GM23248 (cell line): ENCODE data around the gene ELP6. TPM values are rescaled to one million over a fixed set of nuclear protein-coding genes. Genes with fewer than 3 reads are reported as not detected.

Experiments
- DNase-seq: peaks from one replicate; pipeline ENCODE4 v3.0.0-alpha.2; 2015
- H2AFZ ChIP-seq: fragments of 200-600 bp; sonication (generic); 2 replicates; pipeline ENCODE4 v1.6.1; 2016; ENCODE audit warnings: antibody characterized with exemption
- H3F3A ChIP-seq: fragments of 200-600 bp; sonication (generic); 2 replicates; pipeline ENCODE4 v1.6.1; 2016; ENCODE audit warnings: mild to moderate bottlenecking, antibody characterized with exemption, mixed run types; ENCODE audit not compliant: insufficient read depth
- H3K27ac ChIP-seq: fragments of 200-600 bp; sonication (generic); 2 replicates; pipeline ENCODE4 v1.5.1; 2016; ENCODE audit warnings: mild to moderate bottlenecking
- H3K27me3 ChIP-seq: fragments of 200-600 bp; sonication (generic); replicated peaks from 2 replicates; pipeline ENCODE4 v1.6.1; 2016; ENCODE audit warnings: mild to moderate bottlenecking; ENCODE audit not compliant: insufficient read depth
- H3K36me3 ChIP-seq: fragments of 200-600 bp; sonication (generic); 2 replicates; pipeline ENCODE4 v1.6.1; 2016; ENCODE audit warnings: low read depth, mild to moderate bottlenecking
- H3K4me1 ChIP-seq: fragments of 200-600 bp; sonication (generic); 2 replicates; pipeline ENCODE4 v1.6.1; 2016; ENCODE audit warnings: mild to moderate bottlenecking; ENCODE audit not compliant: insufficient read depth
- H3K4me2 ChIP-seq: fragments of 200-600 bp; sonication (generic); one replicate; pipeline ENCODE4 v1.6.1; 2016; ENCODE audit warnings: mild to moderate bottlenecking; ENCODE audit not compliant: unreplicated experiment
- H3K4me3 ChIP-seq: fragments of 200-600 bp; sonication (generic); 2 replicates; pipeline ENCODE4 v1.5.1; 2016; ENCODE audit warnings: mild to moderate bottlenecking
- H3K79me2 ChIP-seq: fragments of 200-600 bp; sonication (generic); 2 replicates; pipeline ENCODE4 v1.6.1; 2016; ENCODE audit warnings: mild to moderate bottlenecking; ENCODE audit not compliant: insufficient read depth
- H3K9ac ChIP-seq: fragments of 200-600 bp; sonication (generic); 2 replicates; pipeline ENCODE4 v1.6.1; 2016; ENCODE audit warnings: mild to moderate bottlenecking
- H3K9me2 ChIP-seq: fragments of 200-600 bp; sonication (generic); 2 replicates; pipeline ENCODE4 v1.6.1; 2016; ENCODE audit warnings: mixed run types, mild to moderate bottlenecking, moderate library complexity; ENCODE audit not compliant: insufficient read depth
- H3K9me3 ChIP-seq: fragments of 200-600 bp; sonication (generic); one replicate; pipeline ENCODE4 v1.6.1; 2017; ENCODE audit warnings: low read depth
- H4K20me1 ChIP-seq: fragments of 200-600 bp; sonication (generic); 2 replicates; pipeline ENCODE4 v1.6.0; 2016; ENCODE audit not compliant: insufficient read depth
- EZH2 ChIP-seq: fragments of 200-600 bp; sonication (generic); IDR thresholded peaks from 2 replicates; pipeline ENCODE4 v1.6.1; 2018; ENCODE audit warnings: antibody characterized with exemption, mild to moderate bottlenecking; ENCODE audit not compliant: insufficient read depth, poor library complexity, severe bottlenecking
- EZH2phosphoT487 ChIP-seq: fragments of 200-600 bp; sonication (generic); IDR thresholded peaks from 2 replicates; pipeline ENCODE4 v1.6.1; 2018; ENCODE audit warnings: antibody characterized with exemption, moderate library complexity, mild to moderate bottlenecking, low read depth; ENCODE audit not compliant: insufficient read depth
- WGBS, 2 experiments: methylation state at CpG; one replicate each; pipeline ENCODE4 v1.1.6; 2015 to 2017; ENCODE audit warnings: low lambda C conversion rate in 2 of 2, low coverage in 1 of 2; ENCODE audit errors: missing lambda C conversion rate in 2 of 2; 5-methylcytosine and 5-hydroxymethylcytosine counted together
- in situ Hi-C: fragments of 300-500 bp; cut with MboI; formaldehyde crosslinking; loops from 2 replicates; pipeline ENCODE4 v1.15.0; 2020
- polyA plus RNA-seq: library from polyadenylated mRNA; unstranded; fragments of >200 nt; fragmentation: Nextera tagmentation; extraction: Ambion mirVana; gene quantifications from 2 replicates; pipeline ENCODE4 v1.2.1, GENCODE V29; 2016
- total RNA-seq: library from RNA; depleted of rRNA; stranded (reverse); fragments of >200 nt; shearing (Covaris generic); gene quantifications from 2 replicates; pipeline ENCODE4 v1.2.3, GENCODE V29; 2014

Gene ELP6
- total and polyA plus RNA-seq, 2 experiments from 2014 or later: 28.6 to 36.0 TPM

GRCh38 chr3:47525617-47526016 is 12.1 kb upstream of the ELP6 start:
- Histone ChIP-seq H3K9me2 (no peaks in the 10 kb centered on the region), H3K36me3 (no peaks in the 10 kb centered on the region), H2AFZ (no peak overlapping the region), H3K4me1 (no peaks in the 10 kb centered on the region), H3K27me3 (no peaks in the 10 kb centered on the region; the same call in 1 of the 2 replicates), H3K9ac (no peak overlapping the region), H3K27ac (no peak overlapping the region), H3K9me3 (no peaks in the 10 kb centered on the region), H3F3A (0 out of 2 replicates have a peak, but pooled peaks cover 3% of the 10 kb centered on the region), H3K4me3 (no peak overlapping the region), H4K20me1 (no peaks in the 10 kb centered on the region), H3K79me2 (no peaks in the 10 kb centered on the region), H3K4me2 (no peak overlapping the region)
- DNase-seq: no peak
- 87 to 91% methylated on average over 4 of the region's 4 CpGs for WGBS, 2 experiments
- no peak for TF ChIP-seq EZH2phosphoT487
- no peak for TF ChIP-seq EZH2
- in situ Hi-C loops: loop anchor here (10.0 kb wide), 1 partner anchor 269 kb away; no protein-coding TSS in a partner anchor

GRCh38 chr3:47523310-47524073 is 10.0 kb upstream of the ELP6 start:
- no peaks in the 10 kb centered on the region for H3K9me3 ChIP-seq
- 52 to 67% methylated on average over 4 of the region's 4 CpGs for WGBS, 2 experiments
- H3K4me3 ChIP-seq: no peak overlapping the region
- no peak for DNase-seq
- H3F3A ChIP-seq: 0 out of 2 replicates have a peak, but pooled peaks cover 3% of the 10 kb centered on the region
- no peaks in the 10 kb centered on the region for H3K79me2 ChIP-seq
- no peaks in the 10 kb centered on the region for H3K36me3 ChIP-seq
- no peaks in the 10 kb centered on the region for H4K20me1 ChIP-seq
- in situ Hi-C loops: loop anchor here (10.0 kb wide), 1 partner anchor 271 kb away; no protein-coding TSS in a partner anchor
- H2AFZ ChIP-seq: no peak overlapping the region
- no peak overlapping the region for H3K9ac ChIP-seq
- H3K27ac ChIP-seq: no peak overlapping the region
- no peaks in the 10 kb centered on the region for H3K4me1 ChIP-seq
- H3K9me2 ChIP-seq: no peaks in the 10 kb centered on the region
- no peaks in the 10 kb centered on the region; the same call in 1 of the 2 replicates for H3K27me3 ChIP-seq
- TF ChIP-seq EZH2 (no peak), EZH2phosphoT487 (no peak)
- H3K4me2 ChIP-seq: no peak overlapping the region

GRCh38 chr3:47522082-47522987 is 8.8 kb upstream of the ELP6 start:
- H3K9me2 ChIP-seq: no peaks in the 10 kb centered on the region
- no peaks in the 10 kb centered on the region for H4K20me1 ChIP-seq
- no peak overlapping the region for H3K9ac ChIP-seq
- H3K79me2 ChIP-seq: no peaks in the 10 kb centered on the region
- in situ Hi-C loops: loop anchor here (10.0 kb wide), 1 partner anchor 272 kb away; no protein-coding TSS in a partner anchor
- no peaks in the 10 kb centered on the region for H3K4me1 ChIP-seq
- H3K36me3 ChIP-seq: no peaks in the 10 kb centered on the region
- whole genome bisulfite sequencing, 2 experiments: 30 to 33% methylated on average over 15 of the region's 15 CpGs
- peak overlapping the region; percentile 55 for H2AFZ ChIP-seq
- H3K4me2 ChIP-seq: peak overlapping the region; percentile 12
- TF ChIP-seq EZH2phosphoT487: no peak
- no peak overlapping the region for H3K4me3 ChIP-seq
- no peaks in the 10 kb centered on the region; the same call in 1 of the 2 replicates for H3K27me3 ChIP-seq
- DNase-seq: peak; percentile 92
- H3K27ac ChIP-seq: no peak overlapping the region
- H3K9me3 ChIP-seq: no peaks in the 10 kb centered on the region
- H3F3A ChIP-seq: no peaks in the 10 kb centered on the region

- Histone ChIP-seq H3K9me3 (no peaks in the 10 kb centered on the region), H3K9ac (no peak overlapping the region), H3K4me2 (no peak overlapping the region), H3K27me3 (no peaks in the 10 kb centered on the region; the same call in 1 of the 2 replicates), H3K4me1 (no peaks in the 10 kb centered on the region), H3K9me2 (no peaks in the 10 kb centered on the region), H2AFZ (no peak overlapping the region), H3K27ac (no peak overlapping the region), H4K20me1 (no peaks in the 10 kb centered on the region), H3K79me2 (no peaks in the 10 kb centered on the region), H3K36me3 (no peaks in the 10 kb centered on the region), H3F3A (no peaks in the 10 kb centered on the region), H3K4me3 (no peak overlapping the region)
- TF ChIP-seq EZH2phosphoT487 (no peak), EZH2 (no peak)
- in situ Hi-C loops: loop anchor here (10.0 kb wide), 1 partner anchor 274 kb away; no protein-coding TSS in a partner anchor
- no peak for DNase-seq
These were observed 7.2 kb upstream of the ELP6 start for GRCh38 chr3:47520756-47521155.
